ENCODE data around the gene GOLGA2. TPM values are rescaled to one million over a fixed set of nuclear protein-coding genes. Genes with fewer than 3 reads are reported as not detected.

Gene GOLGA2
- polyA plus RNA-seq, 3 donors, result 67.6 to 71.2 (median 67.6) TPM

DNA sequence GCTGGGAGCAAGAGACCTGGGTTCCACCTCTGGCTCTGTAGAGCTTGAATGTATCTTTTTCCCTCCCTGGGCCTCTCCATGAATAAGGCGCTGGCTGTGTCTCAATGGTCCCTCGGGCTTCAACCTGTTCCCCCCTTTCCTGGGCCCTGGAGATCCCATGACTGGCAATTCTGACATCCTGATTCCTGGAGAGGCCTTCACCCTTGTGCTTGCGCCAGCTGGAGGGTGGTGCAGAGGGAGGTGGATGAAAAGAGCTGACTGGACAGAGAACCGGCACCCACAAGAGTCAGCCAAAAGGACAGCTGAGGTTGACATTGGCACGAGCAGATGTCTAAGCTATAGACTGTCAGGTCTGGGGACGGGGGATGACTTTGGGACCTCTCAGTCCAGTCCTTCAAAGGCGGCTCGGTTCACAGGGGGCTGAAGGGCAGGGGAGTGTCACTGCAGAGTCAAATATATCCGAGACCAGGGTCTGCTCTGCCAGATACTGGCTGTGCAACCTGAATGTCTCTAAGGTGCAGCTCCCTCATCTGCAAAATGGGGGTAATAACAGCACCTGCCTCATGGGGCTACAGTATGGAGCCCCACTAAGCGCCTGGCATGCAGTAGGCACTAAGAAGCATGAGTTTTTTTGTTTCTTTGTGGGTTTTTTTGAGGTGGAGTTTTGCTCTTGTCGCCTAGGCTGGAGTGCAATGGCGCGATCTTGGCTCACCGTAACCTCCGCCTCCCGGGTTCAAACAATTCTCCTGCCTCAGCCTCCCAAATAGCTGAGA lies 58.8 kb downstream of the GOLGA2 start:
- no peak for DNase-seq (ENCODE audit: low read depth in 3 of 3, low spot score in 2 of 3)

DNA sequence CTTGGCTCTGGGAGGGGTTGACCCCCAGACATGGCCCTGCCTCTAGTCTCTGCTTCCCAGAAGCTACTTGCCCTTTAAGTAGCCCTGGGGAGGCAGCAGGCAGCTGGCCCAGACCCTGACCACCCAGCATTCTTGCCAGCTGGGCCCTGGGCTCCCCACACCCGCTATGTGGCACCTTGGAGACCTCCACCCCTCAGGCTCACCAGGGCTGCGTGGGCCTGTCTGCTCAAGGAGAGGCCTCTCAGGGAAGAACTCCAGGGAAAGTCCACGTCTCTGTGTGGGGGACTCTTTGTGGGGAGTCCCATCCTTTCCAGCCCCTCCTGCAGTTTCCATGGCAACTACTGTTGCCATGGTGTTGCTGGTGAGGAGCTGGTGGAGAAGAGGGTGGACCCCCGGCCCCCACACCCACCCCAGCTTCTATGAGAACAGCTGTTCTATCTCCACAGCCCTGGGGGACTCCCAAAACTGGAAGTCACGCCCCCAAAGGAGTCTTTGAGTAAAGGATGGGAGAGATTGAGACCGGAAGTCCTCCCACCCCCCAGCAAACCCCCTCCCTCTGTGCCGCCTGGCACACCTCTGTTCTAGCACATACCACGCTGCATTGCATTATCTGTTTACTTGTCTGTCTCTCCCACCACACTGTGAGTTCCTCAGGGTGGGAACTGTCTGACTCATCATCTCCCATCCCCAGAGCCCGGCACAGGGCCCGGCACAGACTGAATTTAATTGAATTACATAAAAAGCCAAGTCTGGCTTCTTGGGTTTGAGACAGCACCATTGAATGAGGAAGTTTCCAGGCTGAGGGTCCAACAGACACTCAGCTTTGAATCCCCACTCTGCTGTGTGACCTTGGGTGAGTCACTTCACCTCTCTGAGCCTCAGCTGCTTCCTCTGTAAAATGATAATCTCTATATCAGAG lies 60.1 kb downstream of the GOLGA2 start:
- DNase-seq (ENCODE audit: low read depth in 3 of 3, low spot score in 2 of 3), result no peak

DNA sequence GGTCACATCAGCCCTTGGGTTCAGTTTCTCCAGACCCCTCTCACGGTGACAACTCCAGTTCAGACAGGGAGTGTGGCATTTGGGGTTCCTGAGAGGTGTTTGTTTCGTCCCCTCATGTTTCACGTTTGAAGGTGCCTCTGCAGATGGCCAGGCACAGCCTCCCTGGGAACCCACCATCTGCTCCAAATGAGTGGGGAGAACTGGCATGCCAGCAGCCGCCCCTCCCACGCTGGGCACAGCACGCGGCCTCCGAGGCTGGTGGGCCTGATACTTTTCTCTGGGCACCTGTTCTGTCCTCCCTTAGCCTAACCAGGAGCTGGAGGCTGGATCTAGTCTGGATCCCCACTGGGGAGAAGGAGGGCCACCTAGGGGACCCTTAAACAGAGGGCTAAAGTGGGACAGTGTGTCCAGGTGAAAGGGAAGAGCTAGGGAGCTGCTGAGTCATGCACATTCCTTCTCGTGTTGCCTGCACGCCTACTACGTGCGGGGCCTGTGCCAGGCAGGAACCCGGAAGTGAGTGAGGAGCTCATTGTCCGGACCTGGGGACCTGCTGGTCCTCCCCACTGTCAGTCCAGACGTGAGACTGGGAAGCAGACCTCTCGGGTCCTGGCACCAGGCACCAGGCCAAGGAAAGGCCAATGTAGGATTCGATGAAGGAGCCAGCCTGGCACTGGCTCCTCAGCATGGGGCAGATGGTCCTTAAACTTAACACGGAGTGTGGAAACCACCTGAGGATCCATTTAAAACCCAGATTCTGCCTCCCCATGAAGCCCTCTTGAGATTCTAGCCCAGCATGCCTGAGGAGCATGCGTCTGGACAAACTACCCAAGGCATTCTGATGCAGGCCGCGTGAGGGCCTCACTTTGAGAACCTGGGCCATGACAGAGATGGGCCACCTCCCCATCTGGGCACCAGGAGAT lies 61.0 kb downstream of the GOLGA2 start:
- DNase-seq (ENCODE audit: low read depth in 3 of 3, low spot score in 2 of 3), result no peak

DNA sequence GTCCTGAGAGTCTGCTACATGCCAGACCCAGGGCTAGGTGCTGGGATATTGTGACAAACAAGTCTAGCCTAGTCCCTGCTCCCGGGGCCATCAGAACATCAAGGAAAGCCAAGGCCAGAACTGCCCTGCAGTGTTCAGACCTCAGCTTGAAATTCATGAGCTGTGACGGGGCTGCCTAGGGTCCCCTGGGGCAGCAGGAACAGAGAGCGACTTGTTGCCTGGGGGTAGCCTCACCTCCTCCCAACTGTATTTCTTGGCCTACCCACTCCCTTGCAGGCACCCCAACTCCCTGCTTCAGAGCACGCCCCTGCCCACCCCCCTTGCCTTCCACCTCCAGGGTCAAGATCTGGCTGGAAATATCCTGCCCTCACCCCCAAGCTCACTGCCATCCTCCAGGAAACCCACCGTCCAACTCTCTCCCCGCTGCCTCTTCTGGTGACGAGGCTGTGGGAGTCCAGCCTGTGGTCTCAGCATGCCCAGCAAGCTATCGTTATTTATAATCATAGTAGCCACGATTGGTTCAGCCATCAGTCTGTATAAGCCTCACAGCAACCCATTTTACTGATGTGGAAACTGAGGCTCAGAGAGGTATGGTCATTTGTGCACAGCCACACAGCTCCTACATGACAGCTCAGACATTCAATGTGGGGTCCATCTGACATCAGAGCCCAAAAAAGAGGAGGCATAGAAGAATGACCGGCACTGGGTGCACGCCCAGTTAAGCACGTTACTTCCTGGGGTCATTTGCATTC lies 61.9 kb downstream of the GOLGA2 start:
- DNase-seq (ENCODE audit: low read depth in 3 of 3, low spot score in 2 of 3), result no peak

DNA sequence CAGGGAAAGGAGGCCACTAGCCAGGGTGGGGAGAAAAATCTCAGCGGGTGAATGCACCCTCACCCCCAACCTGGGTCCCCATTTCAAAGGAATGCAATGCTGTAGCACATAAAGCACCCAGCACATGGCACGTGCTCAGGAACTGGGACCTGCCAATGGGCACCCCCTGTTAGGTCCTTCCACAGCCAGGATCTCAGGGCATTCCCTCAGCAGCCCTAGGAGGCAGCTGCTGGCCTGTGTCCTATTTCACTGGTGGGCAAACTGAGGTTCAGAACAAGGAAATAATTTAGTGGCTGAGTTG lies 63.9 kb downstream of the GOLGA2 start:
- DNase-seq (ENCODE audit: low read depth in 3 of 3, low spot score in 2 of 3), result no peak

DNA sequence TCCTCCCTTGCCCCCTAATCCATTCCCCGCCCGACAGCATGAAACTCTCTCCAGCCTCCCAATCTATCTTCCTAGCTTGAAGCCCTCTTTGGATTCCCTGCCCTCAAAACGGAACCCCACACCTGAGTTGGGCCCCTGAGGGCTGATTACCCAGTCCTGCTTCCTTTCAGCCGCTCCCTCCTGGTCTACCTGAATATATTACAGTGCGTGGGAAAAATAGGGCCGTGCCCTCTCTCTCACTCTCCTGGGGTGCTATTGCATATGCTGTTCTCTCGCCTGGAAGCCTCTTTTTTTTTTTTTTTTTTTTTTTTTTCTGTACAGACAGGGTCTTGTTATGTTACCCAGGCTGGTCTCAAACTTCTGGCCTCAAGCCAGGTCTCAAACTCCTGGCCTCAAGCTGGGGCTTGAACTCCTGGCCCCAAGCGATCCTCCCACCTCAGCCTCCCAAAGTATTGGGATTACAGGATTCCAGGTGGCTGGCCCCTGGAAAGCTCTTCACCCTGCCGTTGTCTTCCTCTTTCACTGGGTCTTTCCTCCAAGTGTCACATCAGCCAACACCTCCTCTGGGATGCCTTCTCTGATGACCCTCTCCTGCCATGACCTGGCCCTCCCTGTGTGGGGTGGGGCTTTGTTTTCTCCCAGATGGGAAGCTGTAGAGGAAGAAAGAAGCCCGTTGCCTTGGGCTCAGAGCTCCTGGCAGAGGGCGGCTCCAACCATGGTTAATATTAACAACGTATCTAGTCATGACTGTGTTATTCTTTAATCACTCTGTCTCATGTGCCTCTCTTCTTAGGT lies 64.4 kb downstream of the GOLGA2 start:
- no peak for DNase-seq (ENCODE audit: low read depth in 3 of 3, low spot score in 2 of 3)

DNA sequence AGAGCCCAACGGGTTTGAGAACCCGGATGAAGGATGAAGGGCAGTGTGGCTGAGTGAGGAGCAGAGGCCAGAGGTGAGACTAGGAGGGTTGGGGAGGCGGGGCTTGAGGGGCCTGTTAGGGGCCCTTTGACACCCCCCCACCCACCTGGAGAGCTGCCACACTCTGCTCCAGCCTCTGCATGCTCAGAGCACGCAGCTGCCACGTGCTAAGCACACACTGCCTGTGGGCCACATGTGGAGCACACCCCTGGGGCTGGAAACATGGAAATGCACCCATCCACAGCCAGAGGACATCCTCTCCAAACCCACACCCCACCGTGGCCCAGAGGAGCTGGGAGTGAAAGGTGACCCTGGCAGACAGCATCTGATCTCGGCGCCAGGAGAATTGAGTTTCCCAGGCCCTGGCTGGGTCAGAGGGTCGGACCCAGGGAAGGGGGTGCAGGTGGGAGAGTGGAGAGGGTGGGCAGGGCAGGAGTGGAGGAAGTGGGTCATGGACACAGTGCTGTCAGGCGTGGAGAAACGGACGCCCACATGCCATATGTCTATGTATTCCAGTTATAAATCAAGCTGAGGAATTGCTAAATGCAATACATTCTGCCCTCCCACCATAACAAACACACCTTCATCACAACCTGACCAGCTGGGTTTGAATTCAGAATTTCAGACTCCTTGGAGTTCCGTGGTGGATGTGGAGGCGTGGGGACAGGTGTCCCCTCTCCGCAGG lies 66.7 kb downstream of the GOLGA2 start:
- DNase-seq (ENCODE audit: low read depth in 3 of 3, low spot score in 2 of 3), result no peak

DNA sequence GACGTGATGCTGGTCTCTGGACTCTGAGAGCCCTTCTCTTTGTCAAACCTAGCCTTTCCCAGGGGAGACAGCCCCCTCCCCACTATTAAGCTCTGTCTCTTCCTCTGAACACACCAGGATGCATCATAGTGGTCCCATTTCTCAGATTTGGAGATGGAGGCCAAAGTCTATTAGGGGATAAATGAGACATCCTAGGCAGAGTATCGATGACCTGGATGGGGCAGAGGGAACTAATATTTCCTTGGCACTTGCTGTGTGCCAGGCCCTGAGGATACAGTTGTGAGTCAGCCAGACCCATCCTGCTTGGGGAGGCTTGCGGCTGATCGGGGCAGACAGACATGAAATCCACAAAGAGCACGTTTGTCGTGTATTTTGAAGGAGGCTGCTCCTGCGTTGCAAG lies 67.4 kb downstream of the GOLGA2 start:
- DNase-seq (ENCODE audit: low read depth in 3 of 3, low spot score in 2 of 3), result no peak

DNA sequence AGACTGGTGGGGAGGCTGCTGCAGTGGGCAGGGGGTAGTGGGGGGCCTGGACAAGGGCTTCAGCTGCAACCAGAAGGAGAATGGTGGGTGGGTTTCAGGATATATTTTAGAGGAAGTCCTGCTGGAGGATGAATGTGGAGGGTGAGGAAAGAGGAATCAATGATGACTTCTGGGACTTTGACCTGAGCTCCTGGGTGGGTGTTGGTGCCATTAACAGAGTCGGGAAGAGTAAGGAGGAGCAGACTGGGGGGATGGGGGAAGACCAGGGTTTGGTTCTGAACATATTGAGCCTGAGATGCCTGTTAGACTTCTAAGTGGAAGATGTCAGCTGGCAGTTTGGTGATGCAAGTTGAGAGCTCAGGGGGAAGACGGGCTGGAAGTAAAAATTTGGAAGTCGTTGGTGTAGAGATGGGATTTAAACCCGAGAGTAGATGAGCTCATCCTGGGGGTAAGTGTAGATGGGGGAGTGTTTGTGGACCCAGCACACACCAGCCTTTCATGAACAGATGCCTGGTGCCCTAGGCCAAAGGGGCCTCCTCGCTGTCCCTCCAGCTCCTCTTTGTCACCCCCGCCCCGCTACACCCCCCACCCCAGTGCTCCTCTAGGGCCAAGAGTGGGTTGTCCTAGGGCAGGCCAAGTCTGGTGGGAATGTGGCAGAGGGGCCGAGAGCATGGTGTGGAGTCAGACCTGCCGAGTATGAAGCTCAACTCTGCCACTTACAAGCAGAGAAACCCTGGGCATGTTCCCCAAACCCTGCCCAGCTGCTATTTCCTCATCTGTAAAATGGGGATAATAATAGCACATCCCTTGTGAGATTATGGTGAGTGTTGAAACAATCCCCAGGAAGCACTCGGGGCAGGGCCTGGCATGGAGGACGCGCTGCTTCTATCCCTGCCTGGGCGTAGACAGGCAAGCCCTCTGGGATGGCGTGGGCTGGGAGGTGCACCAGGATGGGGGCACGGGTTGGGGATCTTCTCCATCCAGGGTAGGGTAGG lies 68.6 kb downstream of the GOLGA2 start:
- no peak for DNase-seq (ENCODE audit: low read depth in 3 of 3, low spot score in 2 of 3)

DNA sequence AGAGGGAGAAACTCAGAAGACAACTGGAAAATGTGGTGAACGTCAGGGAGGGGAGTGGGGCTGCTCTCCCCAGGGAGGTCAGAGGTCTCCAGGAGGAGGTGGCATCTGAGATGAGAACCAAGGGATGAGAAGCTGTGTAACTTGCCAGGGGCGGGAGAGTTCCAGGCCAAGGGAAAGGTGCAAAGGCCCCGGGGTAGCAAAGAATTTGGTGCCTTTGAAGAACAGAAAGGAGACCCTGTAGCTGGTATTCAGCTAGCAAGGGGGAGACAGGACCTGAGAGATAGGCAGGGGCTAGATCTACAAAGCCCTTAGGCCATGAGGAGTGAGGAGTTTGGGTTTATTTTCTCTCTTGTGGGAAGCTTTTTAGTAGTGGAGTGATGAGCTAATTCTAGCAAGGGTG lies 69.3 kb downstream of the GOLGA2 start:
- no peak for DNase-seq (ENCODE audit: low read depth in 3 of 3, low spot score in 2 of 3)

Other genes with a start within 250 kb of the GOLGA2 start
- 10 to 100 TPM in 1 of 3 donors, 1 to 10 TPM in 2; 9.5 to 11.0 (median 9.6) TPM for gene NAIF1, start 208.7 kb downstream of the GOLGA2 start, polyA plus RNA-seq (ENCODE audit: insufficient read length in 3 of 3)
- gene SLC25A25, start 207.8 kb downstream of the GOLGA2 start, polyA plus RNA-seq (ENCODE audit: insufficient read length in 3 of 3), result 10 to 100 TPM; 12.8 to 14.0 (median 13.4) TPM
- gene PTGES2, start 148.3 kb downstream of the GOLGA2 start, polyA plus RNA-seq (ENCODE audit: insufficient read length in 3 of 3), result 10 to 100 TPM; 35.2 to 43.5 (median 39.2) TPM
- under 1 TPM; 0.29 to 0.86 (median 0.79) TPM for gene LCN2, start 126.6 kb downstream of the GOLGA2 start, polyA plus RNA-seq (ENCODE audit: insufficient read length in 3 of 3)
- 10 to 100 TPM; 27.6 to 36.7 (median 30.9) TPM for gene BBLN, start 115.7 kb downstream of the GOLGA2 start, polyA plus RNA-seq (ENCODE audit: insufficient read length in 3 of 3)
- 100 to 1,000 TPM; 105 to 106 (median 106) TPM for gene CIZ1, start 84.4 kb downstream of the GOLGA2 start, polyA plus RNA-seq (ENCODE audit: insufficient read length in 3 of 3)
- 10 to 100 TPM; 72.8 to 78.4 (median 74.6) TPM for gene DNM1, start 72.6 kb downstream of the GOLGA2 start, polyA plus RNA-seq (ENCODE audit: insufficient read length in 3 of 3)
- 10 to 100 TPM; 33.7 to 36.4 (median 36.1) TPM for gene SWI5, start 269 bp upstream of the GOLGA2 start, polyA plus RNA-seq (ENCODE audit: insufficient read length in 3 of 3)
- gene TRUB2, start 46.4 kb upstream of the GOLGA2 start, polyA plus RNA-seq (ENCODE audit: insufficient read length in 3 of 3), result 10 to 100 TPM; 39.2 to 41.7 (median 39.8) TPM
- 10 to 100 TPM; 51.1 to 56.2 (median 53.4) TPM for gene COQ4, start 46.8 kb upstream of the GOLGA2 start, polyA plus RNA-seq (ENCODE audit: insufficient read length in 3 of 3)
- gene SLC27A4, start 64.5 kb upstream of the GOLGA2 start, polyA plus RNA-seq (ENCODE audit: insufficient read length in 3 of 3), result 10 to 100 TPM; 15.2 to 19.0 (median 16.5) TPM
- gene URM1, start 95.4 kb upstream of the GOLGA2 start, polyA plus RNA-seq (ENCODE audit: insufficient read length in 3 of 3), result 10 to 100 TPM; 51.4 to 60.4 (median 54.5) TPM
- 10 to 100 TPM; 31.2 to 32.3 (median 32.2) TPM for gene CERCAM, start 144.8 kb upstream of the GOLGA2 start, polyA plus RNA-seq (ENCODE audit: insufficient read length in 3 of 3)
- 10 to 100 TPM; 39.6 to 43.7 (median 43.3) TPM for gene ODF2, start 180.0 kb upstream of the GOLGA2 start, polyA plus RNA-seq (ENCODE audit: insufficient read length in 3 of 3)
- gene GLE1, start 228.7 kb upstream of the GOLGA2 start, polyA plus RNA-seq (ENCODE audit: insufficient read length in 3 of 3), result 10 to 100 TPM; 31.5 to 32.1 (median 31.8) TPM

Data from right renal cortex interstitium (tissue), 3 donors.